Testis (tissue), 3 donors: ENCODE data around the gene IL17RD. TPM values are rescaled to one million over a fixed set of nuclear protein-coding genes. Genes with fewer than 3 reads are reported as not detected.

ENCODE experiments used
- DNase-seq: peaks from one replicate; pipeline ENCODE4 v3.0.0-alpha.2; 2019
- H3K27ac ChIP-seq, 2 donors: fragments of 200-600 bp; sonication (generic); one replicate each; pipeline ENCODE4 v1.5.1; 2019
- H3K27me3 ChIP-seq: fragments of 200-600 bp; sonication (generic); one replicate; pipeline ENCODE4 v1.5.1; 2019
- H3K36me3 ChIP-seq: fragments of 200-600 bp; sonication (generic); one replicate; pipeline ENCODE4 v1.5.1; 2017; ENCODE audit warnings: low read depth; ENCODE audit errors: missing control alignments
- H3K4me1 ChIP-seq: fragments of 200-600 bp; sonication (generic); one replicate; pipeline ENCODE4 v1.5.1; 2019
- H3K4me3 ChIP-seq, 2 donors: fragments of 200-600 bp; sonication (generic); one replicate each; pipeline ENCODE4 v1.5.1; 2017 to 2019
- H3K9me3 ChIP-seq: fragments of 200-600 bp; sonication (generic); one replicate; pipeline ENCODE4 v1.5.1; 2017
- POLR2A ChIP-seq: fragments of 450-650 bp; IDR thresholded peaks from one replicate; pipeline ENCODE4 v1.6.1; 2017; ENCODE audit warnings: antibody characterized with exemption, mild to moderate bottlenecking, moderate library complexity
- WGBS, 2 donors: methylation state at CpG; one replicate each; pipeline ENCODE4 v1.1.5; 2018; 5-methylcytosine and 5-hydroxymethylcytosine counted together
- intact Hi-C: fragments of 100-400 bp; cut with DNase I; formaldehyde crosslinking; loops from one replicate; pipeline ENCODE4 v1.15.1; 2023; ENCODE audit warnings: low total_unique reads
- polyA plus RNA-seq: library from polyadenylated mRNA; stranded (reverse); fragments of 350-450 nt; fragmentation: Illumina TruSeq; extraction: RNeasy Lipid Tissue Mini Kit (QIAGEN cat#74804); gene quantifications from one replicate; pipeline ENCODE4 v1.2.3, GENCODE V29; 2014; ENCODE audit warnings: low read depth, low replicate concordance; ENCODE audit not compliant: insufficient read depth
- total RNA-seq, 2 donors: library from RNA; depleted of rRNA; stranded (reverse); fragments of >200 nt; gene quantifications; one replicate each; pipeline ENCODE4 v1.2.3, GENCODE V29; 2016
- TF ChIP-seq, protein P1 (sequence below), 3 experiments: fragments of 450-650 bp in 2 of 3; fragments of 200-600 bp in 1 of 3; sonication (generic) in 1 of 3; IDR thresholded peaks; one replicate each; pipeline ENCODE4 v1.5.1; 2016 to 2019; ENCODE audit warnings: antibody characterized with exemption in 3 of 3, mild to moderate bottlenecking in 2 of 3, moderate library complexity in 1 of 3

The IL17RD gene
- total and polyA plus RNA-seq, 3 donors from 2014 or later = 25.0 to 29.9 (median 27.9) TPM

DNA sequence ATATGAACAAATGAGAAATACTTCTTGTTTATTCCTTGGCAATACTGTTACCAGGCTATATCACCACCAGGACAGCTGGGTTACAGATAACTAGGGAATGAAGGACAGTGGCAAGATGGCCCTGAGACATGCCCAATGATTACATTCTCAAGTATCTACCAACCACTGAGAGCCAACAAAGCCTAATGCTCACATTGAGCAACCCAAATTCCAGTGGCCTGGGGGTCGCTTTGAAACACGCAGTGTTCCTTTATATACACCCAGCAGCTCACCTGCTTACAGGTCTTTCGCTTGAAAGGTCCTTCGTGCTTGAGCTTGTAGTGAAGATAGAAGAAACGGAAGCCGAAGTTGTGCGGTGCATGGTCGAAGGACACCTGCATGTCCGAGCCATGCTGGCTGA lies 59.6 kb downstream of the IL17RD start:
- DNase-seq = no peak
- H3K27ac ChIP-seq = no peak overlapping the region
- H3K4me3 ChIP-seq = no peak overlapping the region
- TF ChIP-seq, protein P1, sequence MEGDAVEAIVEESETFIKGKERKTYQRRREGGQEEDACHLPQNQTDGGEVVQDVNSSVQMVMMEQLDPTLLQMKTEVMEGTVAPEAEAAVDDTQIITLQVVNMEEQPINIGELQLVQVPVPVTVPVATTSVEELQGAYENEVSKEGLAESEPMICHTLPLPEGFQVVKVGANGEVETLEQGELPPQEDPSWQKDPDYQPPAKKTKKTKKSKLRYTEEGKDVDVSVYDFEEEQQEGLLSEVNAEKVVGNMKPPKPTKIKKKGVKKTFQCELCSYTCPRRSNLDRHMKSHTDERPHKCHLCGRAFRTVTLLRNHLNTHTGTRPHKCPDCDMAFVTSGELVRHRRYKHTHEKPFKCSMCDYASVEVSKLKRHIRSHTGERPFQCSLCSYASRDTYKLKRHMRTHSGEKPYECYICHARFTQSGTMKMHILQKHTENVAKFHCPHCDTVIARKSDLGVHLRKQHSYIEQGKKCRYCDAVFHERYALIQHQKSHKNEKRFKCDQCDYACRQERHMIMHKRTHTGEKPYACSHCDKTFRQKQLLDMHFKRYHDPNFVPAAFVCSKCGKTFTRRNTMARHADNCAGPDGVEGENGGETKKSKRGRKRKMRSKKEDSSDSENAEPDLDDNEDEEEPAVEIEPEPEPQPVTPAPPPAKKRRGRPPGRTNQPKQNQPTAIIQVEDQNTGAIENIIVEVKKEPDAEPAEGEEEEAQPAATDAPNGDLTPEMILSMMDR (IDR thresholded peaks at IDR 0.05) = no peak
- TF ChIP-seq POLR2A = no peak
- no peaks in the 10 kb centered on the region for H3K27me3 ChIP-seq
- H3K9me3 ChIP-seq = no peaks in the 10 kb centered on the region
- H3K4me1 ChIP-seq = no peaks in the 10 kb centered on the region
- H3K36me3 ChIP-seq = no peaks in the 10 kb centered on the region
- 95 to 97% methylated on average over 8 to 9 of the region's 9 CpGs for WGBS, 2 donors
- intact Hi-C loops = loop anchor here (10.0 kb wide), 1 partner anchor 59 kb away; the partner anchor contains the start of gene IL17RD

DNA sequence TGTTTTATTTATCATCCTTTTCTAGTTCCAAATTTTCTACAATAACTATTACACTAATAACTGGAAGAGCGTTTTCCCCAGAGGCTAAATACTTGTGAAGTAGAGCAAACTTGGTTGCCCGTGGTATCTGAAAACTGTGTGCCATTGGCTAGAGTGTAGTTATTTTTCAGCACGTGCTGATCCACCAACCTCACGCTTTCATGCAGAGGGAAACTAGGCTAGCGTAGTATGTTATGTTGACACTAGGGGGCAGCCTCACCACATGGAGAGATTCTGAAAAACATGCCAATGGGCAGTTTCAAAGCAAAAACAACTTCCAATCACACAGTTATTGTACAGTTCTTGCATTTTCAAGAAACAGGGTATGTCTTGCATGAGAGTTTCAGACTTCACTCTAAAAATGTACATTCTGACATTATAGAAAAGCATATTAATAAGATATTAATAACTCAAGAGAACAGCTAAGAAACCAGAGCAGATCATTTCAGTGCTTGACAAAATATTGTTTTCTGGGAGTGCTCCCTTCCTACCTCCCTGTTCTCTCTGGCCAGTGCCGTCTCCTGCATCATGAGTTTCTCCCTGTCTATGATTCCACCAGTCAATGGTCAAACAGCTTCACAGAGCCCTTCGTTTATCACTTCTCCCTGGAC lies 65.0 kb downstream of the IL17RD start:
- Histone ChIP-seq H3K27me3 (no peaks in the 10 kb centered on the region), H3K36me3 (no peaks in the 10 kb centered on the region), H3K4me3 (no peak overlapping the region), H3K9me3 (no peaks in the 10 kb centered on the region), H3K27ac (no peak overlapping the region), H3K4me1 (no peaks in the 10 kb centered on the region)
- 19% methylated on average over 7 of the region's 7 CpGs for WGBS, 2 donors
- peak; percentile 90 for DNase-seq
- TF ChIP-seq, protein P1 (IDR thresholded peaks at IDR 0.05) = peak; percentile 85 to 96 (median 86)
- no peak for TF ChIP-seq POLR2A
- intact Hi-C loops = loop anchor here (10.0 kb wide), 1 partner anchor 65 kb away; the partner anchor contains the start of gene IL17RD

DNA sequence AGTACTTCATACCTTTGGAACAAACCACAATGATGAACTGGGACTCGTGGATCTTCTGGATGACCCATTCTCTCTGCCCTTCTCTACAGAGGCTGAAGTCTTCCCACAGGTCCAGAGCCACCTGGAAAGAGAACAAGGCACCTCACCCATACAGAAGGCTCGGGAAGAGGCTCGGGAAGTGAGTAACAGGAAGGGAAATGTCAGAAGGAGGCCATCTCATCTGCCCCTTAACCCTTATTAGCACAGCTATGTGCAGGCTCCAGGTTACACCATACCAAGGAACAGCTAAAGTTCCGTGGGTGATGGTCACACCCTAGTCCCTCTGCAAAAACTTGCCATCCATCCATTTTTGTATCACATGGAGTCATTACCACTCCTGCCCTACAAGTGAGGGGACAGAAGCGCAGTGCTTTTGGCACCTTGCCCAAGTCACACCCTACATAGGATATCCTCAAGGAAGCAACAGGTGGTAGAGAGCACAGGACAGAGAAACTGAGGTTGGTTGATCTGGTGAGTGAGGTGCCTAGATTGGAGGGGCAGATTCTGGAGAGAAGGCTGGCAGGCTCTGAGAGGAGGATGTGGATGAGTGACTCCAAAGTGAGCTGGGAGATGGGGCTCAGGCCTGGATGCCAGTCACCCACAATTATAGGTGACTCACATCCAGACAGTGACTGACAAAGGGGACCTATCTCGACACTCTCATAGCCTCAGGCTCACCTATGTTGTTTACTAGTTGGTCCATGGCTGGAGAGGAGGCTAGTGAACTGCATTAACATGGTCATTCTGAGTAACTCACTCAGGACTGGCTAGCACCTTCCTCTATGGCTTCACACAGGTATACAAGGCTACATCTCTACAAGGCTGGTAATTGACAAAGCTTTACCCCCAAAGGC lies 66.5 kb downstream of the IL17RD start:
- Histone ChIP-seq H3K27ac (no peak overlapping the region), H3K9me3 (no peaks in the 10 kb centered on the region), H3K36me3 (no peaks in the 10 kb centered on the region), H3K4me3 (peak overlapping the region in 1 of 2 donors; percentile 46), H3K27me3 (no peaks in the 10 kb centered on the region), H3K4me1 (no peaks in the 10 kb centered on the region)
- intact Hi-C loops = no loop called here
- DNase-seq = no peak
- WGBS, 2 donors = 49 to 53% methylated on average over 6 of the region's 6 CpGs
- TF ChIP-seq, protein P1 (IDR thresholded peaks at IDR 0.05) = no peak
- TF ChIP-seq POLR2A = no peak

DNA sequence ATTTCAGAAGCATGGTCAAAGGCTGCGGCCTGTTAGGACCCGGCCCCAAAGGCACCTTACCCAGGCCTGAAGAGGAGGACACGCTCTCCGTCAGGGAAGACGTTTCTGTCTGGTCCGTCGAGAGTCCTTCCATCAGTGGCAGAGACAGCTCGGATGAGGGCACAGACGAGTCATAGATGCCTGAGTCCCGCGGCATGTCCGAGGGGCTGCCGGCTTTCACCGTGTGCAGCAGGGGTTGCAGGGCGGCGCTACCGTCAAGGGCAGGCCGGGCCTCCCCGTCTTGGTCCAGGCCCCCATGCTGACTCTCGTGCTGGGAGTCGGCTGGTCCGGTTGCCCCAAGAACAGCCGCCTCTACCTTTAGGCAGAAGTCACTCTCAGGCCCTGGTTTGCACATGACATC lies 67.6 kb downstream of the IL17RD start:
- no peak overlapping the region for H3K27ac ChIP-seq
- H3K36me3 ChIP-seq = no peaks in the 10 kb centered on the region
- TF ChIP-seq POLR2A = no peak
- TF ChIP-seq, protein P1 (IDR thresholded peaks at IDR 0.05) = no peak
- peak overlapping the region; percentile 13 to 46 for H3K4me3 ChIP-seq
- no peaks in the 10 kb centered on the region for H3K9me3 ChIP-seq
- intact Hi-C loops = no loop called here
- no peaks in the 10 kb centered on the region for H3K4me1 ChIP-seq
- no peak for DNase-seq
- no peaks in the 10 kb centered on the region for H3K27me3 ChIP-seq
- WGBS, 2 donors = 77 to 85% methylated on average over 12 to 23 of the region's 23 CpGs
